ENCODE measurements around the gene FCHO2. TPM values are rescaled to one million over a fixed set of nuclear protein-coding genes. Genes with fewer than 3 reads are reported as not detected.

FCHO2 gene
- total RNA-seq, 1 experiment from 2014 or later = 2.5 TPM

- no peak for TF ChIP-seq EZH2 (IDR thresholded peaks at IDR 0.05; ENCODE audit: borderline replicate concordance, low read depth, low read length, poor library complexity, severe bottlenecking)
- no peak for TF ChIP-seq CTCF (conservative IDR thresholded peaks at IDR 0.05; ENCODE audit: low read depth, low read length)
Observed at GRCh38 chr5:73066466-73066865, 110.6 kb downstream of the FCHO2 start.

GRCh38 chr5:73067213-73067612 is 111.4 kb downstream of the FCHO2 start:
- no peak for DNase-seq (ENCODE audit: low spot score)
- intact Hi-C loops (cut with micrococcal nuclease; ENCODE audit: unreplicated experiment) = no loop called here
- CTCF ChIA-PET = no interaction called here

More at GRCh38 chr5:73066466-73066865, 110.6 kb downstream of the FCHO2 start:
- Histone ChIP-seq H3K4me3 (ENCODE audit: low read depth, low read length, poor library complexity, severe bottlenecking) (no peak overlapping the region), H3K36me3 (ENCODE audit: insufficient read depth, low read length, poor library complexity, severe bottlenecking) (no peaks in the 10 kb centered on the region), H3K4me1 (ENCODE audit: insufficient read depth, low read length, poor library complexity, severe bottlenecking) (no peaks in the 10 kb centered on the region), H3K27ac (ENCODE audit: low read depth, low read length, poor library complexity, severe bottlenecking) (no peak overlapping the region), H3K9me3 (ENCODE audit: low read depth, low read length, poor library complexity, severe bottlenecking) (no peaks in the 10 kb centered on the region), H3K27me3 (replicated peaks; ENCODE audit: insufficient read depth, low read depth, low read length, poor library complexity) (peaks cover 7% of the 10 kb centered on the region)
- ChIA-PET POLR2A (ENCODE audit: low non-redundant PET) (no interaction called here), CTCF (no interaction called here)
- intact Hi-C loops (cut with micrococcal nuclease; ENCODE audit: unreplicated experiment) = no loop called here
- DNase-seq (ENCODE audit: low spot score) = no peak
- no TSS peak for BruUV-seq (replicated peaks)

GRCh38 chr5:73081093-73081492 is 125.3 kb downstream of the FCHO2 start:
- DNase-seq (ENCODE audit: low spot score) = no peak
- Histone ChIP-seq H3K27me3 (replicated peaks; ENCODE audit: insufficient read depth, low read depth, low read length, poor library complexity) (no peaks in the 10 kb centered on the region), H3K36me3 (ENCODE audit: insufficient read depth, low read length, poor library complexity, severe bottlenecking) (no peaks in the 10 kb centered on the region), H3K27ac (ENCODE audit: low read depth, low read length, poor library complexity, severe bottlenecking) (no peak overlapping the region), H3K9me3 (ENCODE audit: low read depth, low read length, poor library complexity, severe bottlenecking) (no peaks in the 10 kb centered on the region), H3K4me1 (ENCODE audit: insufficient read depth, low read length, poor library complexity, severe bottlenecking) (no peaks in the 10 kb centered on the region), H3K4me3 (ENCODE audit: low read depth, low read length, poor library complexity, severe bottlenecking) (no peak overlapping the region)
- CTCF ChIA-PET = no interaction called here
- BruUV-seq (replicated peaks) = no TSS peak
- TF ChIP-seq CTCF (conservative IDR thresholded peaks at IDR 0.05; ENCODE audit: low read depth, low read length) (no peak), EZH2 (IDR thresholded peaks at IDR 0.05; ENCODE audit: borderline replicate concordance, low read depth, low read length, poor library complexity, severe bottlenecking) (no peak)
- intact Hi-C loops (cut with micrococcal nuclease; ENCODE audit: unreplicated experiment) = loop anchor here (5.0 kb wide), 3 partner anchors 121 to 456 kb away; no protein-coding TSS in a partner anchor
- POLR2A ChIA-PET (ENCODE audit: low non-redundant PET) = no interaction called here

More at GRCh38 chr5:73067213-73067612, 111.4 kb downstream of the FCHO2 start:
- Histone ChIP-seq H3K36me3 (ENCODE audit: insufficient read depth, low read length, poor library complexity, severe bottlenecking) (no peaks in the 10 kb centered on the region), H3K4me3 (ENCODE audit: low read depth, low read length, poor library complexity, severe bottlenecking) (no peak overlapping the region), H3K4me1 (ENCODE audit: insufficient read depth, low read length, poor library complexity, severe bottlenecking) (no peaks in the 10 kb centered on the region), H3K27me3 (replicated peaks; ENCODE audit: insufficient read depth, low read depth, low read length, poor library complexity) (peaks cover 7% of the 10 kb centered on the region), H3K9me3 (ENCODE audit: low read depth, low read length, poor library complexity, severe bottlenecking) (no peaks in the 10 kb centered on the region), H3K27ac (ENCODE audit: low read depth, low read length, poor library complexity, severe bottlenecking) (no peak overlapping the region)
- POLR2A ChIA-PET (ENCODE audit: low non-redundant PET) = no interaction called here
- BruUV-seq (replicated peaks) = no TSS peak
- no peak for TF ChIP-seq CTCF (conservative IDR thresholded peaks at IDR 0.05; ENCODE audit: low read depth, low read length)
- TF ChIP-seq EZH2 (IDR thresholded peaks at IDR 0.05; ENCODE audit: borderline replicate concordance, low read depth, low read length, poor library complexity, severe bottlenecking) = no peak

Measured in A673 (cell line).